Stimulated activated CD8-positive, alpha-beta memory T cell treated with anti-CD3 and anti-CD28 coated beads, Interleukin-2, amount 100 ng/mL, for 1 hour (primary cell): ENCODE results near the gene TARS1.

Experiments
- DNase-seq, 2 donors: peaks; one replicate each; pipeline ENCODE4 v3.0.0-alpha.2; 2020; ENCODE audit warnings: low read depth in 2 of 2

The TARS1 gene

DNA sequence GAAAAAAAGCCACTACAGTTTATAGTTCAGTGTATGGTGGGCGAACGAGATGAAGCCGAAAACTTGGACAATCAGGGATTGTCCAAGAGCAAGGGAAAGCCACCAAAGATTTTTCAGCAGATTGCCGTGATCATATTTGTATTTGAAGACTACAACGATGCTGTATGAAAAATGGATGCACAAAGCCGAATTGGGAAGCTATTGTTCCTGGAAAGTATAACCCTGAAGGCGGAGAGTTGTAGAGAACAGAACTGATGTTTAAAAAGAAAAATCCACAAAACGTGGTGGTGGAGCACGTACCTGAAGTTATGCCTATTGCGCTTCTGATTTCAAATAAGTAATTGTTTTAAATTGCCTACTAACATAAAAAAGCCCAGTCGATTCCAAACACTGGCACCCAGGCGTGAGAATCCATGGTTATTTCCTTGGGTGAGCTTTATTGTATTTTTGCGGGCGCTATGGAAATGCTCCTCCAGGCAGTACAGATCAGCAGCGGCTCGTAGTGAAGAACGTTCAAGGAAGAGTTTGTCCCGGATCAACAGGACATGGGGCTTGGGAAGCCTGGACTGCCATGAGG lies 772 bp upstream of the TARS1 start:
- DNase-seq: no peak

DNA sequence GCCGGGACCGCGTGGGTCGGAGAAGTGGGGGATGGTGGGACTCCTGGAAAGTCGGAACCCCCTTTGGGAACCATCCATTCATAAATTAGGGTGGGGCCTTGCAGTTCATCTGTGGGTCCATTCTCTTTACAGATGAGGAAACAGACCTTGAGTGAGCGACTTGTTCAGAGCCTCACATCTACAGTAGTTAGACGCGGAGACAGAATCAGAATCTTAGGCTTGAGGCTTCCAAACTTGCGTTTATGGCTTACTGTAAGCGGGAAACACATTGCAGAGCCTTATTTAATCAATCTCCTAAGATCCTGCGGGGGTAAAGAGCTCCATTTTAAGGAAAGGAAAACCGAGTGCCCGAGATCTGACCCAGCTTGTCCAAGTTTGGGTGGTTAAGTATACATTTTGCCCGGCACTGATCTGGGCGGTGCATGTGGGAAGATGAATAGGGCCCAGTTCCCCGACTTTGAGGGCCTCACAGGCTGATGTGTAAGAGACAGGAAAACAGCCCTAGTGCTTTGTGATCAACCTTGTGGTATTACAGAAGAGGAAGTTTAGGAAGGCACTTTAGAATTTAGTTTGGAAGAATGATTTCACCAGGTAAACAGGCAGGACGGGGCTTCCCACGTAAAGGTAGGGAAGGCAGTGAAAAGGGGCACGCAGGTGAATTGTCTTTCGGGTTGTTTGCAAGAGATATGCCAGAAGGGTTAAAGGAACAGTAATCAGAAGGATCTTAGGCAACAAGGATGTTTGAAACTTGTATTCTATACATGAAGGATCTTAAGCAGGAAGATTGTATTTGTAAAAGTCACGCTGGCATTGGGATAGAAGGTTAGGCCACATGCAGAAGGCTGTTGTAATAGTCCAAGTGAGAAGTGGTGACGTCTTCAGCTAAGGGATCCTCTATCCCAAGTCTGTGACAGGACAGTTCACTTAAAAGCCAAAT lies 744 bp downstream of the TARS1 start:
- DNase-seq: no peak

DNA sequence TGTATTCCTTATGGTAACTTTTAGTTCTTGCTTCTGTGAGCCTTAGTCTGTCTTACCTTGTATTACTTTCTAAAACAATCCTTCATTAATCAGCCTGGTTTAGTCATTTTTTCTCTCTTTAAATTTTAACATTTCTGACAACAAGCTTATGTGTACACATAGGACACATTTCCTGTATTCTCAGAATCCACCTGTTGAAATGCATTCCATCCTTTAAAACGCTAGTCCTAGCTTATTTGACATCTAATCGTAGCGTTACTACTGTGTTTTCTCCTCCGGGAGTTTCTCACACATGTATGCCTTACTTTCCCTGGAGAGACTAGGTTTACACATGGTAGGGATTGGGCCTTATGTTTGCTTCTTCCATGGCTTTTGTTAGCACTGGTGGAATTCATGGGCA lies 3.8 kb downstream of the TARS1 start:
- DNase-seq: no peak

DNA sequence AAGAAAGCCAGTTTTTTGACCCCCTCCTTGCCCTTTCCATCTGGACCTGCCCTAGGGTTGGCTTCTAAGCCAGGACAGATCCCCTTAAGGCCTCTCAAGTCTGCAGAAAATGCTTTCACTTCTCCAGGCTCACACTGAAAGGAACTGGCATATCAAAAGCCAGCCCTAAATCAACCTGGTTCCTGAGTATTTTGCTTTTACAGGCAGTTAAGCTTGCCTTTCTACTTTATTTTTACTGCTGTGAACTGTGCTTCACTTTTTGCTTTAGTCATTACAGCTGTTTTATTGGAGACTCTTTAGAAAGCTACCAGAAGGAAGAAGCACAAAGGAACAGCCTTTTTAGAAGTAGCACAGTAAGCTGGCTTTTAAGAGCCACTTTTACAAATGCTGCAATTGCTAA lies 5.0 kb downstream of the TARS1 start:
- no peak for DNase-seq

DNA sequence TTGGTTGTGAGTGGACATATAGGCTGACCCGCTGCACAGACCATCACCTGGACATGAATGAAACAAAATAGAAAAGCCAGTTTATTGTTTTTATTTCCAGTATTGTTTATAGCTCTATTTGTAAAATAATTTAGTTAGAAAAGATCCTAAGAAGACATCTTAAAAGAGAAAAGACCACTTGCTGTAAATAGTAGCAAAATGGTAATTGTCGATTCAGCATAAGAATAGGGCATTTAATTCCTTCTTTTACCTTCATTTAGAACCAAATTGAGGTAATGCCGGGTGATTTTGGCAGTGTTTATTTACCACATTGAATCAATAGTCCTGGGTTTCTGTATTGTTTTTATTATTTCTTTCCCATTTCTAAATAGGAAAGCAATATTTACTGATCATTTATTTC lies 7.4 kb downstream of the TARS1 start:
- DNase-seq: no peak

DNA sequence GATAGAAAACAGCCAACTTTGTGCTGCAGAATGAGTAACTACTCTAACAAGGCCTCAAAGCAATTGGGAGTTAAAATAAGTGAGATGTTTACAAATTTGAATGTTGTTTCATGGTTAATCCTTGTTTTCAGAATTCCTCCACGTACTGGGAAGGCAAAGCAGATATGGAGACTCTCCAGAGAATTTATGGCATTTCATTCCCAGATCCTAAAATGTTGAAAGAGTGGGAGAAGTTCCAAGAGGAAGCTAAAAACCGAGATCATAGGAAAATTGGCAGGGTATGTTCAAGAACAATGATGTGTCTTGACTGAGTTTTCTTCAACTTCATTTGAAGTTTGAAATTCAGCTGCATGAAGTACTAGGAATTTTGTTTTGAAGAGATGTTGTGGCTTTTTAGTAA lies 16.4 kb downstream of the TARS1 start:
- DNase-seq: no peak

DNA sequence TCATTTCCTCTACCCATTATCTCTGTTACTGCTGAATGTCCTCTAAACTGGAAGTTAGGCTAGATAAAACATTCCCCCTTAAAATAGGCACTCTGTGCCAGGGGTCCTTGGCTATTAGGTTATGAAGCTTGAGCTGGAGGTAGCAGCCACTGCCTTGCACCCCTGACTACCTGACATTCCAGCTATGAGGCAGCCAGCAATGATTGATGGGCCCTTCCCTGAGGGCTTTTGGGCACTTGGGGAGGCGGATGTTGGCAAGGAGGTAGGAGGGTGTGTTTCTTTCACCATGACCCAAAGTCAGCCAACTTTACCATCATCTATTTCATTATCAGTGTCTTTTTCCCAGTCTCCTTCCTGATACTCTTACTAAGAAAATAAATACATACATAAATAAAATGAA lies 17.1 kb downstream of the TARS1 start:
- no peak for DNase-seq

DNA sequence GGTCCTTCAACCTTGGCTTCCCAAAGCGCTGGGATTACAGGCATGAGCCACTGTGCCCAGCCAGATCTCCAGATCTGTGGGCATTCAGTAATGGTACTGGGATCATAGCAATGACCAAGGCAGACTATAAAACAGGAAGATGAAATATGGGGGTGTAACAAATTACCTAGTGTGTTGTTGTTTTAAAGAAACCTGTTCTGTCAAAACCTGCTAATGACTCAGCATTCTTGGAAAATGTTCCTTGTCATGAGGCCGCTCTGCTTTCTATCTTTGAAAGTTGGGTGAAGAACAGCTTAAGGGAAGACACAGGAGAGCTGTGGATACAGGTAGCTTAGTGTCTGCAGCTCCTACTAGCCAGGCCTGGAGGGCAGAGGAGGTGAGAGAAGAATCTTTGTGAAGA lies 19.4 kb downstream of the TARS1 start:
- no peak for DNase-seq

DNA sequence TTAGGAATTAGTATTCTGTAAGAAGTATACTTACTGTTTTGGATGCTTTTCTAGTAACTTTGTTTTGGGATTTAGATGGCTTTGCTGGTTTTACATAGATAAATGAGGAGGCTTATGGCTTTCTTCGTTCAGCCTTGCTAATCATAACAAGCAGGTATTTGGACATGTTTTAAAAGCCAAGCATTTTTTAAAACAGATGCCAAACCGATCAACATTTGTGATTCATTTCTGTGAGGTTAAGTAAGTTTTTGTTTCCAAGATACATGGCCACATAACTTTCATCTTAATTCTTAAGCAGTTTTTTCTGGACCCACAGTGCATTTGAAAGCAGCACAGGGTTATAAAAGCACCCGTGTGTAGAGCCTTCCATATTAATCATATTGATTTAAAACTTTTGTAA lies 21.7 kb downstream of the TARS1 start:
- DNase-seq: no peak

DNA sequence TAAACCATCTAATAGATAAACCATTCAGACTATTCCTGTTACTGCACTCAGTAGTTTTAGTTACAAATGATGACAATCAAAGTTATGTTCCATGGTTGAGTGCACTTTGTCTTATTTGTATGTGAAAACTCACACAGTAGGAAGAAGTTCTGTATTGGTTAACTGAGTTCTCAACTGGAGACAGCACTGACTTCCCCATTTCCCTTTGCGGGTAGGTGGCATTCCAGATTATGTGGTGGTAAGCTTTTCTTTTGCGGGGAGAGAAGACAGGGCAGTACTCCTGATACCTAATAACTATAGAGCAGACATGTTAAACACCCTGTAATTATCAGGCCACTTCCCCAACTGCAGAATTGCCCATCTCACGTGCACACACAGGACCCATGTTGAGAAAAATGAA lies 24.4 kb downstream of the TARS1 start:
- no peak for DNase-seq

DNA sequence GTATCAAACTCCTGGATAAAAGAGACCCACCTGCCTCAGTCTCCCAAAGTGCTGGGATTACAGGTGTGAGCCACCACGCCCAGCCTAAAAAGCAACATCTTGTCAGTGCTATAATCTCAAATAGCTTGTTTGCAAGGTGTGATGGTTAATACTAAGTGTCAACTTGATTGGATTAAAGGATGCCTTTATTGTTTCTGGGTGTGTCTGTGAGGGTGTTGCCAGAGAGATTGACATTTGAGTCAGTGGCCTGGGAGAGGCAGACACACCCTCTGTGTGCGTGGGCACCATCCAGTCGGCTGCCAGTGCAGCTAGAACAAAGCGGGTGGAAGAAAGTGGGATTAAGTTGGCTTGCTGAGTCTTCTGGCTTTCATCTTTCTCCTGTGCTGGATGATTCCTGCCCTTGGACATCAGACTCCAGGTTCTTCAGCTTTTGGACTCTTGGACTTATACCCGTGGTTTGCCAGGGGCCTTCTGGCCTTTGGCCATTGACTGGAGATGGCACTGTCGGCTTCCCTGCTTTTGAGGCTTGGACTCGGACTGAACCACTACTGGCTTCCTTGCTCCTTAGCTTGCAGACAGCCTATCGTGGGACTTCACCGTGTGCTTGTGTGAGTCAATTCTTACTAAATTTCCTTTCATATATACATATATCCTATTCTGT lies 28.1 kb downstream of the TARS1 start:
- no peak for DNase-seq

DNA sequence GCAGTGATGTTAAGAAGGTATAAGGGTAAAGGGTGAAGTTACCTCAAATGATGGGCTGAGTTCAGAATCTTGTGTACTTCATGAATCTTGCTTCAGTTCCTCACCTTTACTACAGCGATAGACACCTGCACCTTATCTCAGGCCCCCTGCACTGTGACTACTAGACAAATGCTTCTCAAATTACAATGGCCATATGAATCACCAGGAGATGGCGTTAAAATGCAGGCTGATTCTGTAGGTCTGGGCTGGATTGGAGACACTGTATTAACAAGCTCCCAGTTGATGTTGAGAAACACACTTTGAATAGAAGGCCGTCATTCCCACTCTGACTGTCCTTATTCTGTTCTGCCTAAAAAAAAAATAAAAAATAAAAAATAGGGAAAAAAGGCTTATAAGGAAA lies 29.8 kb downstream of the TARS1 start:
- DNase-seq: no peak

DNA sequence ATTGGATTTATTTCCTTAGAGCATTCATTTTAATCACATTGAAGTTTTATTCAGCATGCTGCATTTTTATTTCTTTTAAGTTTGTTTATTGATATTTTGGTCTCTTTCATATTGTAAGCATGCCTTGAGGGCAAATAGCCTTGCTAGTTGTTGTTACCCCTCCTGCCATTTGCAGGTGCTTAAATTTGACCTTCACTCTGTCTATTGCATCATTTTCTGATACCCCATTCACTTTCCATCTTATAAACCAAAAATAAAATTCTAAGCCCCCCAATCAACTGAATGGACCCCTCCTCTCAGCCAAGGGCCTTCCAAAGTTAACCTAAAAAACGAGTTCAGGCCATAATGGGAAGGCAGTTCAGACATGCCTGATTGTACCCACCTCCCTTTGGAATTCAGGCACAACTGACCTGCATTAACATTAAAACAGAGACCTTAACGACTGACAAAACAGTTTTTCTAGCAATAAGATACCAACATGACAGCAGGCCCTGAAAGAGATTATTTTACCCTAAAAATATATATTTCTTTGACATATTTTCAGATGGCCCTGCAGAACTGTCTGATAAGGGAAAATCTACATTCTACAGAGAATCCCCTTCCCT lies 32.1 kb downstream of the TARS1 start:
- no peak for DNase-seq

DNA sequence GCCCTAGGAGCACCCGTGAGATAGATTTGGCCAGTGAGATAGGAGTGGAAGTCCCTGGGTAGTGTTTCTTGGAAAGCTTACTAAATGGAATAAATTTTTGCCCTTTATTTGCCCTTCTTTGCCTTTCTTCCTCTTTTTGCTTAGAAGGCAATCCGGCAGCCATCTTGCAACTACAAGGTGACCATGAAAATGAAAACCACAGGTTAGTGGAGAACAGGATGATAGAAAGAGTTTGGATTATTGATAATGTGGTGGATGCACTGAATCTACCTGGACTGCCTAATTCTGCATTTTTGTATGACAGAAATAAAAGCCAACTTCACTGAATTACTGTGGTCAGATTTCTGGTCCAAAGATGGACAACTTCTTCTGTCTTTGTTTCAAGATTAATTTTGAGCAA lies 33.2 kb downstream of the TARS1 start:
- DNase-seq: no peak

DNA sequence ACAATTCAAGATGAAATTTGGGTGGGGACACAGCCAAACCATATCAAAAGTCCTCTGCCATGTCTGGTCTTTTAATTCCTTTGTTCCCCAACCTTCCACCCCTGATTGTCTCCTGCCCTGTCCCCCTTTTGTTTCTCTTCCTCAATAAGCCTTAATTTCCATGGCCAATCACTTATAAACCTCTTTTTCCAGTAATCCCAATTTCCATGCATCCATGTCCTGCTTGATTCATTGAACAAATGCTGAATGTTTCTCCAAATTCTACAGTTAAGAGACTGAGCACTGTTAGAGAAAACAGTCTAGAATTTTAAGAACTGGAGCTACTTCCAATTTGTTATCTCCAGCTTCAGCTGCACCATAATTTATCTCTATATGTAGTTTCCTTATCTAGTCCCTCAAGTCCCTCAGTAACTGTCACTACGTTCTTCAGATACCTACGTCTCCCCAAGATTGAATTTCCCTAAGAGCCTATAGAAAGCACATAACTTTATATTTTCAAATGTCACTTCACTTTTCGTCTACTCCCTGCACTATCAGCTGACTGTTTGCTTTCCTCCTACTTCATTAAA lies 34.2 kb downstream of the TARS1 start:
- no peak for DNase-seq

DNA sequence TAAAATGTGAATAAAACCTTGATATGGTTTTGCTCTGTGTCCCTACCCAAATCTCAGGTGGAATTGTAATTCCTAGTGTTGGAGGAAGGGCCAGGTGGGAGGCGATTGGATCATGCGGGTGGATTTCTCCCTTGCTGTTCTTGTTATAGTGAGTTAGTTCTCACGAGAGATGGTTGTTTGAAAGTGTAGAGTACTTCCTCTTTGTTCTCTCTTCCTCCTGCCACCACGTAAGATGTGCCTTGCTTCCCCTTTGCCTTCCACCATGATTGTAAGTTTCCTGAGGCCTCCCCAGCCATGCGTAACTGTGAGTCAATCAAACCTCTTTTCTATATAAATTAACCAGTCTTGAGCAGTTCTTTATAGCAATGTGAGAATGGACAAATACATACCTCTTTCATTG lies 34.9 kb downstream of the TARS1 start:
- DNase-seq: no peak

DNA sequence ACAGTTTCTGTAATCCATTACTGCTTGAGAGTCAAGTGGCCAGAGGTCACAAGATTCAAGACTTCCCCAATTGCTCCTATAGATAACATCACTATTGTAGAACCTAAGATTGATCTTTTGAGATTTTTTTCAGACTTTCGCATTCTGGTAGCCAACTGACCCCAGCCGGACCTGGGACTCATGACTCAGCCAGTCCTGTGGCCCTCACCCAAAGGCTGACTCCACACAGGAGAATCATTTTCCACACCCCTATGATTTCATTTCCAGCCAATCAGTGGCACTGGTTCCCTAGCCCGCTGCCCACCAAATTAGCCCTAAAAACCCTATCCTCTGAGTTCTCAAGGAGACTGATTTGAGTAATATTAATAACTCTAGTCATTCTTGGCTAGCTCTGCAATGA lies 36.2 kb downstream of the TARS1 start:
- no peak for DNase-seq

DNA sequence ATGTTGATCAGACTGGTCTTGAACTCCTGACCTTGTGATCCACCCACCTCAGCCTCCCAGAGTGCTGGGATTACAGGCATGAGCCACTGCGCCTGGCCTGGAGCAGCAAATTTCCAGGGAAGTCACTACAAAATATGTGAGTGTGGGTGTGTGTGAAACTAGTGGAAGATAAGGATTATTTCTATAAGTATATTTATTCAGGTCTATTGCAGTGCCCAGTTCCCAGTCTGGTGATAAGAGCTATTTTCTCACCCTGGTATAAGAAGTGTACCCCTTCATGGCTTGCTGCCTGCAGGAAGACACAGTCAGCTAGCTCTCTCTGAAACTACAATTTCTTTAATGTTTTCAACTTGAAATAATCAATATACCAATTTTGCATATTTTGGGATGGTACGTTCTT lies 37.1 kb downstream of the TARS1 start:
- DNase-seq: no peak

DNA sequence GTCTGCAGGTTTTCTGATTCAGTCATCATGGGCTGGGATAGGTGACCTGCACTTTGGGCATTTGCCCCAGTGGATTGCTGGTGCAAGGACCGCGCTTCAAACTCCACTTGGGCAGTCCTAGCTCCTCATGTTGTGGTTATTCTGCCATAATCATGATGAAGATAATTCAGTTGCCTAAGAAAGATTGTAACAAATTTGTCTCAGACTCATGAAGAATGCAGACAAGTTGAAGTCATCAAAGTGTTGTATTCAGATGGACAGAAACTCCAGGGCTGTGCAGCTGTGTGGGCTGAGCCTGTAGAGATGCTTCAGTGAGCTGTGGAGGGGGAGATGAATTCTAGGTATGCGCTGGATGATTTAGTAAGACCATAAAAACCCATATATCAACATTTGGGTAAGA lies 38.5 kb downstream of the TARS1 start:
- DNase-seq: no peak

DNA sequence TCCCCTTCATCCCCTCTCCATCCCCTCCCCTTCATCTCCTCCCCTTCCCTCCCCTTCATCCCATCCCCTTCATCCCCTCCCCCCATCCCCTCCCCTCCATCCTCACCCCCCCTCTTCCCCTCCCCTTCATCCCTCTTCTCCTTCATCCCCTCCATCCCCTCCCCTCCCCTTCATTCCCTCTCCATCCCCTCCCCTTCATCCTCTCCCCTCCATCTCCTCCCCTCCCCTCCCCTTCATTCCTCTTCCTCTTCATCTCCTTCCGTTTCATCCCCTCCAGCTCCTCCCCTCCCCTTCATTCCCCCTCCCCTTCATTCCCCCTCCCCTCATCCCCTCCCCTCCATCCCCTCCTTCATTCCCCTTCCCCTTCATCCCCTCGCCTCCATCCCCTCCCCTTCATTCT lies 40.1 kb downstream of the TARS1 start:
- DNase-seq: no peak

DNA sequence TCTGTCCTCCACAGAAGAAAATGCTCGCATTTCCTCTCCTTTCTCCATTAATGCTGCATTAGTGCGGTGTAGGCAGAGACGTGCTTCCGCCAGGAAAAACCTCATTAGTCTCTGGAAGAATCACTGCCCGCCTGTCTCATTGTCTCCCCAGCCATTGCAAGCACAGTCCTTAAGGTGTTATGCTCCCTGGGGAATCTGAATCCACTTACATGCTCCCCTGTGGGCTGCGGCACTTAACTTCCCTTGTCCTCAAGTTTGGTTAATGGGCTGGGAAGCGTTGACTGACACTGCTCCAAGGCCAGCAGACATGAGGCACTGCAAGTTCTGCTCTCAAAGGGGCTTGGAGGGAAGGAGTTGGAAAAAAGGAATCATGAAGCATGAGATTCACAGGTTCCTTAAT lies 41.6 kb downstream of the TARS1 start:
- DNase-seq: no peak

DNA sequence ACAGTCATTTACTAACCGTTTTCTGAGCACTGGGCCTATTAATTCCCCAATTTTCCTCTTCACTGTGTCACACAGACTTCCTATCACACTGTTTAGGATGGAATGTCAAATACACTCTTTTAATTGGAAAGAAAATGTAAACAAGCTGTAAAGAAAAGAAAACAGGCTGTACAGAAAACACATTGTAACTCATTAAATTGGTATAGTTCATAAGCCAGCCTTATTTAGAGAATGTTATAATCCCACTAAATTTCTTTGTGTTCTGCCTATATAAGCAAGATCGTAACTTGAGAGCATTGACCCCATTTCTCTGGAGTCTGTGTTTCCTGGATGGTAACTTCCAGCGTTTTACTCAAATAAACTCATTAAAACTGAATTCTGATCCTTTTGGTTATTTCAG lies 46.5 kb downstream of the TARS1 start:
- DNase-seq: no peak
